Stomach (tissue), 9 donors: ENCODE measurements around the gene ERN1. TPM values are rescaled to one million over a fixed set of nuclear protein-coding genes. Genes with fewer than 3 reads are reported as not detected.

ENCODE experiments used
- DNase-seq, 2 donors: peaks; one replicate each; pipeline versions ENCODE4 v3.0.0 to v3.0.0-alpha.2; 2013 to 2019
- H3K27ac ChIP-seq, 5 donors: fragments of 200-600 bp in 4 of 5; sonication (generic) in 4 of 5; one replicate each; pipeline ENCODE4 v1.5.1; 2013 to 2019; ENCODE audit warnings: mild to moderate bottlenecking in 1 of 5, moderate library complexity in 1 of 5
- H3K27me3 ChIP-seq, 3 donors: fragments of 200-600 bp; sonication (generic); one replicate each; pipeline ENCODE4 v1.5.1; 2017 to 2019; ENCODE audit warnings: mixed run types in 1 of 3
- H3K36me3 ChIP-seq, 4 donors: fragments of 200-600 bp; sonication (generic); 1 replicate in 3 of 4; 2 replicates in 1 of 4; pipeline ENCODE4 v1.5.1; 2016 to 2019
- H3K4me1 ChIP-seq, 4 donors: fragments of 200-600 bp; sonication (generic); one replicate each; pipeline ENCODE4 v1.5.1; 2016 to 2019
- H3K4me3 ChIP-seq, 4 donors: fragments of 200-600 bp; sonication (generic) in 3 of 4; one replicate each; pipeline ENCODE4 v1.5.1; 2016 to 2019; ENCODE audit warnings: mild to moderate bottlenecking in 1 of 4
- H3K9me3 ChIP-seq, 4 donors: fragments of 200-600 bp; sonication (generic); one replicate each; pipeline ENCODE4 v1.5.1; 2016 to 2019
- EP300 ChIP-seq: sonication (generic); formaldehyde crosslinking; IDR thresholded peaks from one replicate; pipeline ENCODE4 v1.6.1; 2017; ENCODE audit warnings: antibody characterized with exemption
- POLR2A ChIP-seq, 4 donors: fragments of 450-650 bp; IDR thresholded peaks; one replicate each; pipeline ENCODE4 v1.6.1; 2016; ENCODE audit warnings: antibody characterized with exemption in 4 of 4, control low read depth in 2 of 4, mild to moderate bottlenecking in 1 of 4, moderate library complexity in 1 of 4
- POLR2AphosphoS5 ChIP-seq, 3 donors: sonication (generic); formaldehyde crosslinking; IDR thresholded peaks; one replicate each; pipeline ENCODE4 v1.6.1; 2016; ENCODE audit warnings: antibody characterized with exemption in 3 of 3
- WGBS, 5 donors: extraction: QIAGEN DNeasy Blood & Tissue Kit in 3 of 5; methylation state at CpG; one replicate each; pipeline versions ENCODE4 v1.1.5 to v1.1.7; 2013 to 2018; 5-methylcytosine and 5-hydroxymethylcytosine counted together
- intact Hi-C: fragments of 100-400 bp; cut with DNase I; formaldehyde crosslinking; loops from one replicate; pipeline ENCODE4 v1.15.1; 2023; ENCODE audit warnings: low total_unique reads
- polyA plus RNA-seq, 3 donors: library from polyadenylated mRNA; stranded (reverse); fragments of 200-250 nt; gene quantifications; one replicate each; pipeline ENCODE4 v1.2.3, GENCODE V29; 2013
- total RNA-seq, 5 donors: library from RNA; depleted of rRNA; stranded (reverse); fragments of >200 nt; gene quantifications; one replicate each; pipeline versions ENCODE4 v1.1.0 to v1.2.3, GENCODE V29; 2014 to 2016
- TF ChIP-seq, protein P1 (sequence below), 7 experiments: fragments of 450-650 bp in 4 of 7; fragments of 200-600 bp in 3 of 7; sonication (generic) in 3 of 7; IDR thresholded peaks; one replicate each; pipeline ENCODE4 v1.5.1; 2016 to 2019; ENCODE audit warnings: antibody characterized with exemption in 7 of 7, control low read depth in 2 of 7, mild to moderate bottlenecking in 1 of 7
- donor health status: healthy with polysubstance abuse.
- donor health status: Bipolar disorder and iron deficiency.
- donor health status: healthy.

ERN1 gene
- total and polyA plus RNA-seq, 8 donors = 4.1 to 76.4 (median 28.0) TPM

- Histone ChIP-seq H3K9me3 (peaks cover 0 to 7% (median 2%) of the 10 kb centered on the region in 4 donors), H3K27me3 (no peaks in the 10 kb centered on the region), H3K27ac (peak overlapping the region; percentile 67 to 88 (median 81)), H3K4me1 (peaks cover 19 to 45% (median 41%) of the 10 kb centered on the region in 4 donors), H3K4me3 (no peak overlapping the region), H3K36me3 (peaks cover 38 to 73% (median 70%) of the 10 kb centered on the region in 4 donors)
- TF ChIP-seq, protein P1, sequence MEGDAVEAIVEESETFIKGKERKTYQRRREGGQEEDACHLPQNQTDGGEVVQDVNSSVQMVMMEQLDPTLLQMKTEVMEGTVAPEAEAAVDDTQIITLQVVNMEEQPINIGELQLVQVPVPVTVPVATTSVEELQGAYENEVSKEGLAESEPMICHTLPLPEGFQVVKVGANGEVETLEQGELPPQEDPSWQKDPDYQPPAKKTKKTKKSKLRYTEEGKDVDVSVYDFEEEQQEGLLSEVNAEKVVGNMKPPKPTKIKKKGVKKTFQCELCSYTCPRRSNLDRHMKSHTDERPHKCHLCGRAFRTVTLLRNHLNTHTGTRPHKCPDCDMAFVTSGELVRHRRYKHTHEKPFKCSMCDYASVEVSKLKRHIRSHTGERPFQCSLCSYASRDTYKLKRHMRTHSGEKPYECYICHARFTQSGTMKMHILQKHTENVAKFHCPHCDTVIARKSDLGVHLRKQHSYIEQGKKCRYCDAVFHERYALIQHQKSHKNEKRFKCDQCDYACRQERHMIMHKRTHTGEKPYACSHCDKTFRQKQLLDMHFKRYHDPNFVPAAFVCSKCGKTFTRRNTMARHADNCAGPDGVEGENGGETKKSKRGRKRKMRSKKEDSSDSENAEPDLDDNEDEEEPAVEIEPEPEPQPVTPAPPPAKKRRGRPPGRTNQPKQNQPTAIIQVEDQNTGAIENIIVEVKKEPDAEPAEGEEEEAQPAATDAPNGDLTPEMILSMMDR (IDR thresholded peaks at IDR 0.05) = no peak
- TF ChIP-seq EP300 (no peak), POLR2A (IDR thresholded peaks at IDR 0.05) (no peak), POLR2AphosphoS5 (IDR thresholded peaks at IDR 0.05) (peak in 2 of 3 donors; percentile 50 to 64)
- peak; percentile 69 to 84 for DNase-seq
- WGBS, 5 donors = 29 to 44% (median 31%) methylated on average over 6 of the region's 6 CpGs
- intact Hi-C loops = no loop called here
These were observed 55.1 kb downstream of the ERN1 start for GRCh38 chr17:64074704-64075426.

DNA sequence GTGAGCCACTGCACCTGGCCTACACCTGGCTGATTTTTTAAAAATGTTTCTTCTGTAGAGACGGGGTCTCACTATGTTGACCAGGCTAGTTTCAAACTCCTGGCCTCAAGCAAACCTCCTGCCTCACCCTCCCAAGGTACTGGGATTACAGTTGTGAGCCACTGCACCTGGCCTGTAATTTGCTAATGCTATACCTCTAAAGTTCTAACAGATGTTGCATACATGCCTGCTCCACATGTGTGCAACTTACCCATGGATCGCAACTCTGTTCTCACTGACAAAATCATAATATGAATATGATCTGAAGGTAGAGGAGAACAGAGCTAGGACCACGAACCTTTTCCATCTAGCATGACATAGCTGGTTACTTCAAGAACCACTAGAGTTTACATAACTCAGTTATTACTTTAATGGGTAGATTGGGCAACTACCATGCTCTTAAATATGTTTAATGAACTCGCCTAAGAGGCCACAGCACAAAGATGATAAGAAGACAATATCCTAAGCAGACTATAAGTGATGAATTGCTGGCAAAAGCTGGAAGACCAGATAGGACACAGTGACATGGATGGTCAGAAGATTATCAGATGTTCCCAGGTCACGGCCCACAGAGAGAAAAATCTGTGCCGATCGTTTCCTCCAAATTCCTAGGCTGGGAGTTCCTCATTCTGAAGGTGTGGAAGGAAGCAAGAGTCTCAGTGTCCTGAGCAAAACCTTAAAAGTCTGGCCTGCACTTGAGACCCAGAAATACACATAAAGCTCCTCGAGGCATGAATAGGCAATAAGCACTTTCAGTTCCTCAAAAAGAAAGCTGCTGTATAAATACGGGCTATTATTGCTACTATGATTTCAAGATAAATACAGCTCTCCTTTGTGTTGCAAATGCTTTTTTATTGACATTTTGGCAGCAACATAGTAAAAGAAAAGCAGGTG, 55.9 kb downstream of the ERN1 start:
- peaks cover 41 to 73% (median 70%) of the 10 kb centered on the region in 4 donors for H3K36me3 ChIP-seq
- intact Hi-C loops = no loop called here
- DNase-seq = no peak
- H3K27me3 ChIP-seq = no peaks in the 10 kb centered on the region
- H3K9me3 ChIP-seq = peaks cover 0 to 16% (median 11%) of the 10 kb centered on the region in 4 donors
- 27 to 51% (median 44%) methylated on average over 9 of the region's 9 CpGs for WGBS, 5 donors
- TF ChIP-seq POLR2AphosphoS5 (IDR thresholded peaks at IDR 0.05) (no peak), EP300 (no peak), POLR2A (IDR thresholded peaks at IDR 0.05) (no peak)
- TF ChIP-seq, protein P1 (IDR thresholded peaks at IDR 0.05) = no peak
- peak overlapping the region; percentile 74 to 88 (median 81) for H3K27ac ChIP-seq
- peaks cover 19 to 45% (median 41%) of the 10 kb centered on the region in 4 donors for H3K4me1 ChIP-seq
- H3K4me3 ChIP-seq = peak overlapping the region in 1 of 4 donors; percentile 2

DNA sequence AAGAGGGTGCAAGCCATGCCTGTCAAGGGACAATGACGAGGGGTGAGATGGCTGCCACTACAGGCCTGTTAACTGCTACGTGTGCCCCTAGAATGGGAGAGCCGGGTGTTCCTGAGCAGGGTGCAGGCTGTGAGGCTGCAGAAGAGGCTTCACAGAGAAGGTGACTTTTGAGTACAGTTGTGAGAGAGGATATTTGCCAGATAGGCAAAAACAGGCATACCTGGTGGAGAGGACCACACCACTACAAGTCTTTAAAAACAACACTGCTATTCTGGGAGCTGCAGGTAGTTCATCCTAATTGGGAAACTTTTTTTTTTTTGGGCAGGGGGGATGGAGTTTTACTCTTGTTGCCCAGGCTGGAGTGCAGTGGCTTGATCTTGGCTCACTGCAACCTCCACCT, 58.8 kb downstream of the ERN1 start:
- Histone ChIP-seq H3K4me1 (peaks cover 19 to 32% (median 30%) of the 10 kb centered on the region in 4 donors), H3K36me3 (peaks cover 46 to 84% (median 78%) of the 10 kb centered on the region in 4 donors), H3K27me3 (no peaks in the 10 kb centered on the region), H3K27ac (no peak overlapping the region), H3K4me3 (no peak overlapping the region), H3K9me3 (peaks cover 0 to 22% (median 13%) of the 10 kb centered on the region in 4 donors)
- no peak for TF ChIP-seq POLR2AphosphoS5 (IDR thresholded peaks at IDR 0.05)
- TF ChIP-seq, protein P1 (IDR thresholded peaks at IDR 0.05) = no peak
- TF ChIP-seq EP300 = no peak
- no peak for TF ChIP-seq POLR2A (IDR thresholded peaks at IDR 0.05)
- intact Hi-C loops = no loop called here
- no peak for DNase-seq
- 91 to 97% (median 97%) methylated on average over 3 of the region's 3 CpGs for WGBS, 5 donors

- TF ChIP-seq POLR2A (IDR thresholded peaks at IDR 0.05) = no peak
- TF ChIP-seq POLR2AphosphoS5 (IDR thresholded peaks at IDR 0.05) = no peak
- TF ChIP-seq, protein P1 (IDR thresholded peaks at IDR 0.05) = no peak
- no peak for TF ChIP-seq EP300
- H3K27ac ChIP-seq = no peak overlapping the region
- peaks cover 17 to 23% (median 22%) of the 10 kb centered on the region in 4 donors for H3K4me1 ChIP-seq
- intact Hi-C loops = no loop called here
- no peak for DNase-seq
- no peaks in the 10 kb centered on the region for H3K27me3 ChIP-seq
- 92 to 98% (median 94%) methylated on average over 3 of the region's 3 CpGs for WGBS, 5 donors
- peaks cover 47 to 93% (median 86%) of the 10 kb centered on the region in 4 donors for H3K36me3 ChIP-seq
- H3K9me3 ChIP-seq = peaks cover 0 to 22% (median 13%) of the 10 kb centered on the region in 4 donors
- H3K4me3 ChIP-seq = no peak overlapping the region
These were observed 59.7 kb downstream of the ERN1 start for GRCh38 chr17:64070213-64070612.
